ENCODE results near the gene PPBP. TPM values are rescaled to one million over a fixed set of nuclear protein-coding genes. Genes with fewer than 3 reads are reported as not detected.

The PPBP gene
- total RNA-seq, 3 donors from 2014 or later (not counting 1 experiment from before 2014, with no cell fraction given): 16.8 to 171 (median 56.9) TPM

GRCh38 chr4:74016068-74016467, 28.1 kb upstream of the PPBP start:
- 0% methylated on average over 1 of the region's 1 CpG for WGBS (ENCODE audit: insufficient coverage)
- H3K27ac ChIP-seq (ENCODE audit: low read length): no peak overlapping the region
- H3K36me3 Mint-ChIP-seq: no peaks in the 10 kb centered on the region
- intact Hi-C loops (cut with micrococcal nuclease): no loop called here
- no peak for TF ChIP-seq CTCF (IDR thresholded peaks at IDR 0.05)
- peaks cover 3 to 6% of the 10 kb centered on the region in 2 donors for H3K9me3 Mint-ChIP-seq
- DNase-seq (peak in 1 of 2 donors; percentile 17), ATAC-seq (peak; percentile 58 to 70 (median 67))
- H3K9me3 ChIP-seq (ENCODE audit: control insufficient read depth, insufficient read depth, low read length): no peaks in the 10 kb centered on the region
- H3K4me3 ChIP-seq (ENCODE audit: low read length): no peak overlapping the region
- no peaks in the 10 kb centered on the region for H3K36me3 ChIP-seq (ENCODE audit: control insufficient read depth, insufficient read depth, low read length)
- H3K27me3 ChIP-seq (ENCODE audit: control insufficient read depth, insufficient read depth, low read length): no peaks in the 10 kb centered on the region
- H3K4me3 Mint-ChIP-seq: no peak overlapping the region
- H3K4me1 Mint-ChIP-seq: peaks cover 5 to 15% of the 10 kb centered on the region in 2 donors
- no peak overlapping the region for H3K27ac Mint-ChIP-seq
- H3K4me1 ChIP-seq (ENCODE audit: control insufficient read depth, insufficient read depth, low read length): no peaks in the 10 kb centered on the region
- no peaks in the 10 kb centered on the region for H3K27me3 Mint-ChIP-seq (ENCODE audit: low read depth in 2 of 2)

- H3K27ac ChIP-seq (ENCODE audit: low read length): no peak overlapping the region
- no peaks in the 10 kb centered on the region for H3K27me3 ChIP-seq (ENCODE audit: control insufficient read depth, insufficient read depth, low read length)
- Mint-ChIP-seq H3K27ac (no peak overlapping the region), H3K4me1 (peaks cover 5 to 15% of the 10 kb centered on the region in 2 donors), H3K4me3 (no peak overlapping the region), H3K36me3 (no peaks in the 10 kb centered on the region), H3K9me3 (peaks cover 4 to 7% of the 10 kb centered on the region in 2 donors), H3K27me3 (ENCODE audit: low read depth in 2 of 2) (no peaks in the 10 kb centered on the region)
- no peaks in the 10 kb centered on the region for H3K9me3 ChIP-seq (ENCODE audit: control insufficient read depth, insufficient read depth, low read length)
- H3K36me3 ChIP-seq (ENCODE audit: control insufficient read depth, insufficient read depth, low read length): no peaks in the 10 kb centered on the region
- 91% methylated on average over 3 of the region's 3 CpGs for WGBS (ENCODE audit: insufficient coverage)
- TF ChIP-seq CTCF (IDR thresholded peaks at IDR 0.05): no peak
- DNase-seq (no peak), ATAC-seq (no peak)
- H3K4me1 ChIP-seq (ENCODE audit: control insufficient read depth, insufficient read depth, low read length): no peaks in the 10 kb centered on the region
- intact Hi-C loops (cut with micrococcal nuclease): no loop called here
- H3K4me3 ChIP-seq (ENCODE audit: low read length): no peak overlapping the region
Measured at GRCh38 chr4:74015126-74015780, 27.3 kb upstream of the PPBP start.

GRCh38 chr4:74014332-74014731, 26.3 kb upstream of the PPBP start:
- WGBS (ENCODE audit: insufficient coverage): 40% methylated on average over 1 of the region's 1 CpG
- intact Hi-C loops (cut with micrococcal nuclease): no loop called here
- Mint-ChIP-seq H3K4me3 (no peak overlapping the region), H3K4me1 (peaks cover 5 to 15% of the 10 kb centered on the region in 2 donors), H3K27ac (no peak overlapping the region), H3K36me3 (no peaks in the 10 kb centered on the region), H3K27me3 (ENCODE audit: low read depth in 2 of 2) (no peaks in the 10 kb centered on the region), H3K9me3 (peaks cover 4 to 7% of the 10 kb centered on the region in 2 donors)
- Histone ChIP-seq H3K4me1 (ENCODE audit: control insufficient read depth, insufficient read depth, low read length) (no peaks in the 10 kb centered on the region), H3K27me3 (ENCODE audit: control insufficient read depth, insufficient read depth, low read length) (no peaks in the 10 kb centered on the region), H3K4me3 (ENCODE audit: low read length) (no peak overlapping the region), H3K36me3 (ENCODE audit: control insufficient read depth, insufficient read depth, low read length) (no peaks in the 10 kb centered on the region), H3K27ac (ENCODE audit: low read length) (no peak overlapping the region), H3K9me3 (ENCODE audit: control insufficient read depth, insufficient read depth, low read length) (no peaks in the 10 kb centered on the region)
- no peak for TF ChIP-seq CTCF (IDR thresholded peaks at IDR 0.05)
- no peak for DNase-seq
- ATAC-seq: no peak

GRCh38 chr4:74013264-74013663, 25.3 kb upstream of the PPBP start:
- Histone ChIP-seq H3K9me3 (ENCODE audit: control insufficient read depth, insufficient read depth, low read length) (no peaks in the 10 kb centered on the region), H3K4me3 (ENCODE audit: low read length) (no peak overlapping the region), H3K36me3 (ENCODE audit: control insufficient read depth, insufficient read depth, low read length) (no peaks in the 10 kb centered on the region), H3K4me1 (ENCODE audit: control insufficient read depth, insufficient read depth, low read length) (no peaks in the 10 kb centered on the region), H3K27ac (ENCODE audit: low read length) (no peak overlapping the region), H3K27me3 (ENCODE audit: control insufficient read depth, insufficient read depth, low read length) (no peaks in the 10 kb centered on the region)
- no peak overlapping the region for H3K27ac Mint-ChIP-seq
- no peak for ATAC-seq
- no peak for TF ChIP-seq CTCF (IDR thresholded peaks at IDR 0.05)
- no peak for DNase-seq
- H3K4me3 Mint-ChIP-seq: no peak overlapping the region
- no peaks in the 10 kb centered on the region for H3K36me3 Mint-ChIP-seq
- H3K27me3 Mint-ChIP-seq (ENCODE audit: low read depth in 2 of 2): no peaks in the 10 kb centered on the region
- 89% methylated on average over 2 of the region's 2 CpGs for WGBS (ENCODE audit: insufficient coverage)
- H3K4me1 Mint-ChIP-seq: peaks cover 5 to 15% of the 10 kb centered on the region in 2 donors
- H3K9me3 Mint-ChIP-seq: peaks cover 4 to 7% of the 10 kb centered on the region in 2 donors
- intact Hi-C loops (cut with micrococcal nuclease): no loop called here
